OCI-LY7 (cell line): ENCODE results near the gene DYNC2H1.

Experiments used
- EZH2phosphoT487 ChIP-seq: fragments of 200-600 bp; sonication (generic); IDR thresholded peaks from 2 replicates; pipeline ENCODE4 v1.6.1; 2018; ENCODE audit warnings: low read depth, borderline replicate concordance, mild to moderate bottlenecking, mixed run types, antibody characterized with exemption, low read length, moderate library complexity, mixed read lengths
- TF ChIP-seq, protein P1 (sequence below): fragments of 200-600 bp; sonication (generic); conservative IDR thresholded peaks from 2 replicates; pipeline ENCODE4 v1.5.1; 2014; ENCODE audit warnings: mild to moderate bottlenecking, antibody characterized with exemption, low read length, moderate library complexity, mixed read lengths

GRCh38 chr11:103413266-103413888 is 304.2 kb downstream of the DYNC2H1 start:
- TF ChIP-seq, protein P1, sequence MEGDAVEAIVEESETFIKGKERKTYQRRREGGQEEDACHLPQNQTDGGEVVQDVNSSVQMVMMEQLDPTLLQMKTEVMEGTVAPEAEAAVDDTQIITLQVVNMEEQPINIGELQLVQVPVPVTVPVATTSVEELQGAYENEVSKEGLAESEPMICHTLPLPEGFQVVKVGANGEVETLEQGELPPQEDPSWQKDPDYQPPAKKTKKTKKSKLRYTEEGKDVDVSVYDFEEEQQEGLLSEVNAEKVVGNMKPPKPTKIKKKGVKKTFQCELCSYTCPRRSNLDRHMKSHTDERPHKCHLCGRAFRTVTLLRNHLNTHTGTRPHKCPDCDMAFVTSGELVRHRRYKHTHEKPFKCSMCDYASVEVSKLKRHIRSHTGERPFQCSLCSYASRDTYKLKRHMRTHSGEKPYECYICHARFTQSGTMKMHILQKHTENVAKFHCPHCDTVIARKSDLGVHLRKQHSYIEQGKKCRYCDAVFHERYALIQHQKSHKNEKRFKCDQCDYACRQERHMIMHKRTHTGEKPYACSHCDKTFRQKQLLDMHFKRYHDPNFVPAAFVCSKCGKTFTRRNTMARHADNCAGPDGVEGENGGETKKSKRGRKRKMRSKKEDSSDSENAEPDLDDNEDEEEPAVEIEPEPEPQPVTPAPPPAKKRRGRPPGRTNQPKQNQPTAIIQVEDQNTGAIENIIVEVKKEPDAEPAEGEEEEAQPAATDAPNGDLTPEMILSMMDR: no peak
- TF ChIP-seq EZH2phosphoT487: no peak
